Mucosa of descending colon (tissue), 3 donors: ENCODE data around the gene PRDM9. TPM values are rescaled to one million over a fixed set of nuclear protein-coding genes. Genes with fewer than 3 reads are reported as not detected.
"Not testable (repeated sequence)": the region's sequence is repeated elsewhere in the genome, so short reads cannot be mapped to it uniquely, and the experiment has no call there.

Experiments used
- ATAC-seq: fragments of 200-7000 bp; cut with Tn5 transposase; one replicate; pipeline ENCODE4 v1.9.1; 2020; ENCODE audit warnings: mild to moderate bottlenecking, moderate library complexity
- DNase-seq, 3 donors: peaks; one replicate each; pipeline ENCODE4 v3.0.0-alpha.2; 2020
- H3K36me3 ChIP-seq: fragments of 200-600 bp; one replicate; pipeline ENCODE4 v1.8.0; 2021; ENCODE audit warnings: low read depth, mild to moderate bottlenecking
- H3K4me1 ChIP-seq: fragments of 200-600 bp; one replicate; pipeline ENCODE4 v1.8.0; 2021; ENCODE audit warnings: low read depth, mild to moderate bottlenecking
- H3K4me3 ChIP-seq: fragments of 200-600 bp; one replicate; pipeline ENCODE4 v1.8.0; 2021; ENCODE audit warnings: mild to moderate bottlenecking
- H3K9me3 ChIP-seq: fragments of 200-600 bp; one replicate; pipeline ENCODE4 v1.8.0; 2021; ENCODE audit warnings: mild to moderate bottlenecking
- intact Hi-C, 2 donors: fragments of 100-400 bp; cut with DNase I in 1 of 2; cut with micrococcal nuclease in 1 of 2; formaldehyde crosslinking; loops; one replicate each; pipeline versions ENCODE4 v1.11.0 to v1.11.1; 2022; cut with DNase I, micrococcal nuclease
- total RNA-seq, 3 donors: library from RNA; stranded (reverse); fragmentation: NEBNext Ultra II Directional in 2 of 3; extraction: Animal tissue kit (Norgen Biotek cat#: 25700) in 2 of 3; gene quantifications; one replicate each; pipeline versions ENCODE4 v1.2.1 to v1.2.4, GENCODE V29; 2021 to 2023
- TF ChIP-seq, protein P1 (sequence below): fragments of 200-600 bp; IDR thresholded peaks from one replicate; pipeline ENCODE4 v1.8.0; 2022; ENCODE audit warnings: antibody characterized with exemption, mild to moderate bottlenecking
- donor health status: DM: no; HTN: no; CAD: no; lungs with moderate emphysema.
- donor health status: DM: no; HTN: no; CAD: no.
- donor health status: DM: no; HTN: yes; CAD: no.

Gene PRDM9
- total RNA-seq, 3 donors from 2014 or later = not detected

DNA sequence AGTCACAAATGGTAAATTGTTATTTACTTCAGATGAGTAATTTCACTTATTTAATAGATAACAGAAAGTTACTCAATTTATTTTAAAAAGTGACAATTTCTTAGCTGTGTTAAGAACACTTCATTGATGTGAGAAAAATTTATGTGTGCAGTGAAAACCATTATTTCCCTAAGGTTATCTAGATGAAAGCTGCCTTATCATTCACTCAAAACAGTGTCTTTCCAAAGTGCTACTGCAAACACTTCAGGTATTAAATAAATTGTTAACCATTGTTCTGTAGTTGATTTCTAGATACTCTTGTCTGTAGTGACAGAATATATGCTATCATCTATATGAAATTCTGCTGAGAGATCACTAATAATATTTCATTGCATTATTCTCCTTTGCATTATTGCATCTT, 33.5 kb upstream of the PRDM9 start:
- Histone ChIP-seq H3K9me3 (peaks cover 2% of the 10 kb centered on the region), H3K4me1 (no peaks in the 10 kb centered on the region), H3K36me3 (no peaks in the 10 kb centered on the region), H3K4me3 (no peak overlapping the region)
- TF ChIP-seq, protein P1, sequence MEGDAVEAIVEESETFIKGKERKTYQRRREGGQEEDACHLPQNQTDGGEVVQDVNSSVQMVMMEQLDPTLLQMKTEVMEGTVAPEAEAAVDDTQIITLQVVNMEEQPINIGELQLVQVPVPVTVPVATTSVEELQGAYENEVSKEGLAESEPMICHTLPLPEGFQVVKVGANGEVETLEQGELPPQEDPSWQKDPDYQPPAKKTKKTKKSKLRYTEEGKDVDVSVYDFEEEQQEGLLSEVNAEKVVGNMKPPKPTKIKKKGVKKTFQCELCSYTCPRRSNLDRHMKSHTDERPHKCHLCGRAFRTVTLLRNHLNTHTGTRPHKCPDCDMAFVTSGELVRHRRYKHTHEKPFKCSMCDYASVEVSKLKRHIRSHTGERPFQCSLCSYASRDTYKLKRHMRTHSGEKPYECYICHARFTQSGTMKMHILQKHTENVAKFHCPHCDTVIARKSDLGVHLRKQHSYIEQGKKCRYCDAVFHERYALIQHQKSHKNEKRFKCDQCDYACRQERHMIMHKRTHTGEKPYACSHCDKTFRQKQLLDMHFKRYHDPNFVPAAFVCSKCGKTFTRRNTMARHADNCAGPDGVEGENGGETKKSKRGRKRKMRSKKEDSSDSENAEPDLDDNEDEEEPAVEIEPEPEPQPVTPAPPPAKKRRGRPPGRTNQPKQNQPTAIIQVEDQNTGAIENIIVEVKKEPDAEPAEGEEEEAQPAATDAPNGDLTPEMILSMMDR = no peak
- no peak for DNase-seq
- intact Hi-C loops = no loop called here
- ATAC-seq = no peak

DNA sequence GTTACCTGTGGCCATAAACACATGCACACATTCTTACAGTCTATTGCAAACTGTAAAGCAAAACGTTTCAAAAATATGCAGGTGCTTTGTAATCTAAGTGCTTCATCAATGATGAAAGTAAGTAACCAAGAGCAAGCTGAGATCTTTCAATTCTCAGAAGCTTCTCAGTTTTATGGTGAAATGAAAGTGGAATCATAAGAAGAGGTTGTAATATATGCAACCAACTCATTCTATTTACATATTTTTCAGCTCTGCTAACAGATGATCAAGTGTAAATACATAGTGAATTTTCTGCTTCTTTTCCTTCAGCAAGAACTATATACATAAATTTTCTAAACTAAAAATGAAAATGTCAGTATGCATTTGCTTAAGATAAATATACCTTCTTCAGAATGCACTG, 33.1 kb upstream of the PRDM9 start:
- no peaks in the 10 kb centered on the region for H3K4me1 ChIP-seq
- DNase-seq = no peak
- no peak for ATAC-seq
- TF ChIP-seq, protein P1 = no peak
- no peak overlapping the region for H3K4me3 ChIP-seq
- no peaks in the 10 kb centered on the region for H3K36me3 ChIP-seq
- H3K9me3 ChIP-seq = peaks cover 2% of the 10 kb centered on the region
- intact Hi-C loops = no loop called here

DNA sequence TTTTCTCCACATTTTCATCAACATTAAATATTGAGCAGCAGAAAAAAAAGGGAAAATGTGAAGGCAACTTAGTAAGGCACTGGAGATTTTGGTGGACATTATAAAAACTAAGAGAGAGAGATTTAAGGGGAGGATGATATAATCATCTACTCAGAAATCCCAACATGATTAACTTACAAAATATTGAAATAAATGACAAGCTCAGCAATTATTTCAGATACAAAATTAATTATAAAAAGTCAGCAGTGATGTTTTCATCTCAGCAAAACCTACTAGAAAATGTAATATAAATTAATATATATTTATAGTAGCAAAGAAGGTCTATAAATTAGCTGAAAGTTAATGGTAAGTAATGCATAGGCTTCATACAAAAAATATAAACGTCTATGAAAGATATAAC, 30.8 kb upstream of the PRDM9 start:
- ATAC-seq (no peak), DNase-seq (no peak)
- peaks cover 2% of the 10 kb centered on the region for H3K9me3 ChIP-seq
- H3K4me3 ChIP-seq = no peak overlapping the region
- H3K4me1 ChIP-seq = no peaks in the 10 kb centered on the region
- no peaks in the 10 kb centered on the region for H3K36me3 ChIP-seq
- TF ChIP-seq, protein P1 = no peak
- intact Hi-C loops = no loop called here

DNA sequence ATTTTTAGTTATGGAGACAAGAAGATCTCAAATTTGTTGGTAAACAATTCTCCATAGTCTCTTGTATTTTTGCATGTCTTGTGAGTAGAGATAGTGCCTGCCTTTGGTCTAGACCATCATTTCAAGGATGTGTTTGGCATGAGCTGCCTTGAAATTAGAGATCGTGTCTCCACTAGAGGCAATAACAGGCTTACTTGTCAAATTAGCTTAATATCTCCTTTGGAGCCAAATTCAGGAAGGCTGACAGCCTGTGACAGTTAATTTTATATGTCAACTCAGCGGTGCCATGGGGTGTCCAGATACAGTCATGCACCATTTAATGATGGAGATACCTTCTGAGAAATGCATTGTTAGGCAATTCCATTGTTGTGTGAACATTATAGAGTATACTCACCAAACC, 24.8 kb upstream of the PRDM9 start:
- Histone ChIP-seq H3K4me1 (no peaks in the 10 kb centered on the region), H3K36me3 (no peaks in the 10 kb centered on the region), H3K9me3 (peaks cover 13% of the 10 kb centered on the region), H3K4me3 (no peak overlapping the region)
- ATAC-seq (no peak), DNase-seq (no peak)
- TF ChIP-seq, protein P1 = no peak
- intact Hi-C loops = no loop called here

DNA sequence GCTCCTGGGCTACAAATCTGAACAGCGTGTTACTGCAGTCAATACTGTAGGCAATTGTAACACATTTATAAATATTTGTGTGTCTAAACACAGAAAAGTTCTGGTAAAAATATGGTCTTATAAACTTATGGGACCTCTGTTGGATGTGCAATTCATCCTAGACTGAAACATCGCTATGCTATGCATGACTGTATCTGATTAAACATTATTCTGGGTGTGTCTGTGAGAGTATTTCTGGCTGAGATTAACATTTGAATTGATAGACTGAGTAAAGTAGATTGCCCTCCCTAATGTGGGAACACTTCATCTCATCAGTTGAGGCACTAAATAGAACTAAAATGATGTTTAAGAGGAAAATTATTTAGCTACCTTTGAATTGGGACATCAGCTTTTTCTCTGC, 24.3 kb upstream of the PRDM9 start:
- ATAC-seq = no peak
- H3K4me1 ChIP-seq = no peaks in the 10 kb centered on the region
- H3K9me3 ChIP-seq = peaks cover 16% of the 10 kb centered on the region
- H3K36me3 ChIP-seq = no peaks in the 10 kb centered on the region
- no peak for DNase-seq
- intact Hi-C loops = no loop called here
- TF ChIP-seq, protein P1 = no peak
- no peak overlapping the region for H3K4me3 ChIP-seq

DNA sequence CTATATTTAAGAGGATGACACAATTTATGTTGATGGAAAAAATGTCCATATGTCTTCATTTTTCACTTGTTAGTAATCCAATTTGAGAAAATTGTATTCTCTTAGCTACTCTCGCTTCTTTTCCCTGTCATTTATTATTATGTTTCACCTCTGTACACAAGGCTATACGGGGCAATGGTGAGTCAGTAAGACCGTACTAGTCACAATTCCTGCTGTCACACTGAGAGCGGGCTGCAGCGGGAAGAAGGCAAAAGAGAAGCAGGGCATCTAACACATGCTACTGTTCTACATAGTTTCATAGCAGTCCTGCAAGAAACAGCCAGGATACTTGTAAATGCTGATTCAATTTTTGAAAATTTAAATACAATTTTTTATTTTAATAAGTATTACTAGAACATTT, 23.3 kb upstream of the PRDM9 start:
- TF ChIP-seq, protein P1 = no peak
- H3K9me3 ChIP-seq = peaks cover 22% of the 10 kb centered on the region
- no peak for ATAC-seq
- no peak for DNase-seq
- no peaks in the 10 kb centered on the region for H3K36me3 ChIP-seq
- intact Hi-C loops = no loop called here
- H3K4me3 ChIP-seq = no peak overlapping the region
- no peaks in the 10 kb centered on the region for H3K4me1 ChIP-seq

DNA sequence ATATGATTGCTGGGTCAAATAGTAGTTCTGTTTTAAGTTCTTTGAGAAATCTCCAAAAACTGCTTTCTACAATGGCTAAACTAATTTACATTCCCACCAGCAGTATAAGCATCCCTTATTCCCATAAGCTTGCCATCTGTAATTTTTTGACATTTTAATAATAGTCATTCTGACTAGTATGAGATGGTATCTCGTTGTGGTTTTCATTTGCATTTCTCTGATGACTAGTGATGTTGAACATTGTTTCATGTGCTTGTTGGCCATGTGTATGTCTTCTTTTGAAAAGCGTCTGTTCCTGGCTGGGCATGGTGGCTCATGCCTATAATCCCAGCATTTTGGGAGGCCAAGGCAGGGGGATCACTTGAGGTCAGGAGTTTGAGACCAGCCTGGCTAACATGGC, 21.2 kb upstream of the PRDM9 start:
- DNase-seq, intact Hi-C loops, H3K4me3 ChIP-seq, H3K36me3 ChIP-seq, ATAC-seq, H3K4me1 ChIP-seq: not testable (repeated sequence)
- H3K9me3 ChIP-seq = peaks cover 28% of the 10 kb centered on the region
